Measurements from ENCODE around the gene KLHL42.
A peak's percentile ranks its signal among the peaks of the same experiment; 100 is the strongest.
"Not testable (repeated sequence)": the region's sequence is repeated elsewhere in the genome, so short reads cannot be mapped to it uniquely, and the experiment has no call there.

Gene KLHL42, protein sequence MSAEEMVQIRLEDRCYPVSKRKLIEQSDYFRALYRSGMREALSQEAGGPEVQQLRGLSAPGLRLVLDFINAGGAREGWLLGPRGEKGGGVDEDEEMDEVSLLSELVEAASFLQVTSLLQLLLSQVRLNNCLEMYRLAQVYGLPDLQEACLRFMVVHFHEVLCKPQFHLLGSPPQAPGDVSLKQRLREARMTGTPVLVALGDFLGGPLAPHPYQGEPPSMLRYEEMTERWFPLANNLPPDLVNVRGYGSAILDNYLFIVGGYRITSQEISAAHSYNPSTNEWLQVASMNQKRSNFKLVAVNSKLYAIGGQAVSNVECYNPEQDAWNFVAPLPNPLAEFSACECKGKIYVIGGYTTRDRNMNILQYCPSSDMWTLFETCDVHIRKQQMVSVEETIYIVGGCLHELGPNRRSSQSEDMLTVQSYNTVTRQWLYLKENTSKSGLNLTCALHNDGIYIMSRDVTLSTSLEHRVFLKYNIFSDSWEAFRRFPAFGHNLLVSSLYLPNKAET

GRCh38 chr12:27779920-27780611 lies at the start of gene KLHL42, which contains the start of gene MANSC4:
KLHL42 (plus strand) TSS chr12:27780233; CDS start chr12:27780331, 98 bp downstream.
MANSC4 (minus strand) TSS chr12:27780236; CDS start chr12:27771276, 8,960 bp downstream.
- peak; percentile 42 for DNase-seq (ENCODE audit: low read depth)

- no peak for DNase-seq (ENCODE audit: low read depth)
Measured at GRCh38 chr12:27732281-27732680, 47.8 kb upstream of the KLHL42 start.

DNA sequence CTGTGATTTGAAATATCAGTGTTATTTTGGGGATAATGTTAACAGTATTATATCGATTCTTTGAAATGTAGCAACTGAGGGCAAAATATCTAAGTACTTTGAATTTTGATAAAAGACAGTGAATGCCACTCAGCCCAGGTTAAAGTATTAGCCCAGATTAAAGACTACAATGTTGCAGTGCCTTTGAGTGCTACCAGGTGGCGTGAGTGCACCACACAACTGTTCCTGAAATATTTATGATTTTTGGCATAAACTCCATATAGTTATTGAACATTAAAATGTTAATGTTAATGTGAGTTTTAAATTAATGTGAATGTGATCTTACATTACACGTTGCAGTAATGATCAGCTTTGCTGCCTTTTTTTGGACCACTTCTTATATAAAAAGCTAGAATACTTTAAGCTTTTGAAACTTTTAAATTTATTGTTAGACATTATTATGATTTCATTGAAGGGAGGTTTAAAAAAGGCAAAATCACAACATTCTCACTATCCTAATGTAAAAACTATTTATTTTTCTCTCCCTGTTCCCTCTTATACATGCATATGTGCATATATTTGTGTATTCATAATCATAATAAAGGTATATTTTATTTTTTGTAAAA lies 46.9 kb upstream of the KLHL42 start:
- no peak for DNase-seq (ENCODE audit: low read depth)

DNA sequence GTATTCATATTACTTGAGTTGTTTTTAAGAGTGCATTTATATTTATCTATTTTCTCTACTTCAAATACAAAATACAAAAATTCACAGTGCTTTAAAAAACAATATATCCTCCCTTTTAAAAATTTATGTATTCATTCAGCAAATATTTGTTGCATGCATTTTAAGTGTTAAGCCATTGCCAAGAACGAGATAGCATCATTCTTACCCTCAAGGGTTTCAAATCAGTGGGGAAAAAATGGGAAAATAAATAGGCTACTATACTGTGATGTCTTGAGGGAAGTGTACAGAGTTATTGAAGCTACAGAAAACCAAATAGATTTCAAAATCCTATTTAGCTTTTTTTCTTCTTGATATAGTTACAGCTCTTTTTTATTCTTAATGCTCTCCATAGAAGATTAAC lies 46.2 kb upstream of the KLHL42 start:
- no peak for DNase-seq (ENCODE audit: low read depth)

- DNase-seq (ENCODE audit: low read depth) = not testable (repeated sequence)
Measured at GRCh38 chr12:27734321-27734720, 45.7 kb upstream of the KLHL42 start.

GRCh38 chr12:27743601-27744000 lies 36.4 kb upstream of the KLHL42 start:
- DNase-seq (ENCODE audit: low read depth) = no peak

DNA sequence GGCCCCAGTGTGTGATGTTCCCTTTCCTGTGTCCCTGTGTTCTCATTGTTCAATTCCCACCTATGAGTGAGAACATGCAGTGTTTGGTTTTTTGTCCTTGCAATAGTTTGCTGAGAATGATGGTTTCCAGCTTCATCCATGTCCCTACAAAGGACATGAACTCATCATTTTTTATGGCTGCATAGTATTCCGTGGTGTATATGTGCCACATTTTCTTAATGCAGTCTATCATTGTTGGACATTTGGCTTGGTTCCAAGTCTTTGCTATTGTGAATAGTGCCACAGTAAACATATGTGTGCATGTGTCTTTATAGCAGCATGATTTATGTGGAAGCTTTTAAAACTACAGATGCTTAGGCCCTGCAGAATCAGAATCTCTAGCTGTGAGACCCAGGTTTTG lies 34.3 kb upstream of the KLHL42 start:
- not testable (repeated sequence) for DNase-seq (ENCODE audit: low read depth)

DNA sequence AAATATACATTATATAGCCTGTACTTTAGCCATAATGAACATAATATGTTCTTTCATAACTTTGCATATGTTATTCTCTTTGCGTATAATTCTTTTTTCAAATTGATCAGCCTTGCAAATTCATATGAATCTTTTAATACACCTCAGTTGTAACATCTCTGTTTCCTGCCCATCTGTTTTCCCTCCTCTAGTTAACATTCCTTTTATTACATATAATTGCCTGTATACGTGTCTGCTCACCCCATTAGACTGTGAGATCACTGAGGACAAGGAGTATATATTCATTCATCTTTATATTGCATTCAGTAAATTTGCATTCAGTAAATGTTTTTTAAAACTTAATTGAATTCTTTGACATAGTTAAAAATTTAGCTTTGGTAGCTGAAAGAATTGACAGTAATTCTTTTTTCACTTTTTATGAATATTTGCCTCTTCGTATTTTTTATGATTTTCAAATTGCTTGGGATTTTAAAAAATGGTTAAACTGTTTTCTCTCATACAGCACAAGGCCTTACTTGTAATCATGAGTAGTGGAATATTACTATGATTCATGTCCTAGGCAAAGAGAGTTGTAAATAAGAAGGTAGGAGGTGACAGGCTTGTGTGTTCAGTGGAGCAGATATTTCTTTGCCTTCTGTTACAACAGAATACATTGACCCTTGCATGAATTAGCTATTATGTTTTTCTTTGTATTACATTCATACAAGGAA lies 32.8 kb upstream of the KLHL42 start:
- no peak for DNase-seq (ENCODE audit: low read depth)

DNA sequence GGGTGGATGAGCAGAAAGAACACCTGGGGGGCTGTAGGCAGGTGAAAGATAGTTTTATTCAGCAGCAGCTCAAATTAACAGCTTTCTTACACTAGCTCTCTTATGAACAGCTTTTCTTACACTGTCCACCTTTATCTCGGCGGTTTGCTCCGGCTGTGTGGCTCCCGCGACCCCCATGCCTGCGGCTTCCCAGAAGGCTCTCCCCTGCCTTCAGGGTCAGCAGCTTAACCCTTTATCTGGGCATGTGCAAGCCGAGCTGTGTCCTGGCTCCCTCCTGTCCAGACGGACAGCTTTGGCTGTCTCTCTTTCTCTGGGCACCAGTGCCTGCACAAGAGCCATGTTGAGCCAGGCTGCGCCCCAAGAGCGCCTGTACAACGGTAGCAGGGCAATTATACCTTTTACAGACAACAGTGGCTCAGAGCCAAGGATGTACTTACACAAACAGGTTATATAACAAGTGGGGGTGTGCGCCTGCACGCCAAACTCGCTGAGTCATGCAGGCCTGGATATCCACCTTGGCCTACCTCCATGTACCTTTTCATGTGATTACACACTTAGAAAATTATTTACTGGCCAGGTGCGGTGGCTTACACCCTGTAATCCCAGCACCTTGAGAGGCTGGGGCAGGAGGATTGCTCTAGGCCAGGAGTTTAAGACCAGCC lies 28.5 kb upstream of the KLHL42 start:
- no peak for DNase-seq (ENCODE audit: low read depth)

DNA sequence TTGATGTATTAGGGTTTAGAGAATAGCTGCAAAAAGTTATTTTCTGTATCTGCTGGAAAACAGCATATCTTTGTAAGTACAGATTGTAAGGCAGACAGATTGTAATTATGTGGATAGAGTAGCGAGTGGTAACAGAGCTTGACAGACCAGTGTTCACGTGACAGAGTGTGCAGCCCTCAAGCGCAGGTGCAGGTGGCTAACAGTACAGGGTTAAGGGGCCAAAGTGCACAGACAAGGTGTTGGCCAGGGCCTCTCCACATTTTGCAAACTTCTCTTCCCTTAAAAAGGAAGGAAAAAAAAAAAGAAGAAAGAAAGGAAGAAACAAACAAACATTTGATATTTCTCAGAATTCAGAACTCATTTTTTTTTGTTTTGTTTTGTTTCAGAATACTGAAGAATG lies 25.2 kb upstream of the KLHL42 start:
- DNase-seq (ENCODE audit: low read depth) = no peak

GRCh38 chr12:27756670-27757195 lies 23.3 kb upstream of the KLHL42 start:
- DNase-seq (ENCODE audit: low read depth) = no peak

- no peak for DNase-seq (ENCODE audit: low read depth)
Measured at GRCh38 chr12:27762757-27763156, 17.3 kb upstream of the KLHL42 start.

DNA sequence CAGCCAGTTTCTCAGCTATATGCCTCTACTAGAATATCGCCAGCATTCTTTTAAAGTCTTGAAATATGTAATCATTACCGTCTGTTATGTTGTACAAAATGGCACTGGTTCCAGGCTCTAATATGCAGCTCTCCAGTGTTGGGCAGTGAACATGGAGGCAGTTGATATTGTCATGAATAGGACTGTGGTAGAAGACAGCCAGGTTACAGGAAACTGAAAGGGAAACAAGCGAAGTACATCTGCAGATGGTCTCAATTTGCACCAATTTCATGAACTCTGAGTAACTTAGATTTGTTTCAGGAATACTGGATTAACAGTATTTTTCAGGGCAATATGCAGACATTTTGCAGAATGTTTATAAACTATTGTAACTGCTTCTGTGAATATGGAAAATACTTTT lies 13.4 kb upstream of the KLHL42 start:
- no peak for DNase-seq (ENCODE audit: low read depth)

GRCh38 chr12:27769142-27769673 lies 10.8 kb upstream of the KLHL42 start:
- DNase-seq (ENCODE audit: low read depth) = no peak

GRCh38 chr12:27771481-27772327 lies 8.3 kb upstream of the KLHL42 start:
- no peak for DNase-seq (ENCODE audit: low read depth)

GRCh38 chr12:27772328-27773049 lies 7.5 kb upstream of the KLHL42 start:
- no peak for DNase-seq (ENCODE audit: low read depth)

- DNase-seq (ENCODE audit: low read depth) = no peak
Measured at GRCh38 chr12:27777141-27777540, 2.9 kb upstream of the KLHL42 start.

- DNase-seq (ENCODE audit: low read depth) = no peak
Measured at GRCh38 chr12:27778206-27778605, 1.8 kb upstream of the KLHL42 start.

- DNase-seq (ENCODE audit: low read depth) = peak; percentile 5
Measured at GRCh38 chr12:27779416-27779919, 565 bp upstream of the KLHL42 start.
